Lung (tissue), 12 donors: ENCODE results near the gene CX3CR1. TPM values are rescaled to one million over a fixed set of nuclear protein-coding genes. Genes with fewer than 3 reads are reported as not detected.

Experiments
- ATAC-seq: fragments of 200-7000 bp; cut with Tn5 transposase; one replicate; pipeline ENCODE4 v1.9.1; 2020; ENCODE audit warnings: moderate number of reproducible peaks; ENCODE audit not compliant: insufficient read depth, low FRiP score
- DNase-seq, 3 donors: peaks; one replicate each; pipeline ENCODE4 v3.0.0-alpha.2; 2013 to 2017
- H3K27ac ChIP-seq, 2 donors: one replicate each; pipeline ENCODE4 v1.5.1; 2013; ENCODE audit warnings: mild to moderate bottlenecking in 2 of 2, moderate library complexity in 2 of 2, control low read depth in 1 of 2, inconsistent platforms in 1 of 2, low read depth in 1 of 2, low read length in 1 of 2
- H3K27me3 ChIP-seq, 3 donors: one replicate each; pipeline ENCODE4 v1.5.1; 2013; ENCODE audit warnings: low read length in 2 of 3; ENCODE audit not compliant: control insufficient read depth in 3 of 3, insufficient read depth in 3 of 3
- H3K36me3 ChIP-seq, 4 donors: one replicate each; pipeline ENCODE4 v1.5.1; 2013; ENCODE audit warnings: low read length in 4 of 4, mild to moderate bottlenecking in 1 of 4, moderate library complexity in 1 of 4; ENCODE audit not compliant: control insufficient read depth in 4 of 4, insufficient read depth in 4 of 4
- H3K4me1 ChIP-seq, 5 donors: one replicate each; pipeline ENCODE4 v1.5.1; 2013; ENCODE audit warnings: low read length in 5 of 5, mild to moderate bottlenecking in 2 of 5, moderate library complexity in 1 of 5; ENCODE audit not compliant: control insufficient read depth in 5 of 5, insufficient read depth in 5 of 5
- H3K4me3 ChIP-seq: one replicate; pipeline ENCODE4 v1.5.1; 2013; ENCODE audit warnings: mild to moderate bottlenecking, control low read depth, moderate library complexity
- H3K9ac ChIP-seq, 2 donors: one replicate each; pipeline ENCODE4 v1.5.1; 2013; ENCODE audit warnings: low read length in 2 of 2, control low read depth in 1 of 2; ENCODE audit not compliant: insufficient read depth in 1 of 2
- H3K9me3 ChIP-seq, 4 donors: one replicate each; pipeline ENCODE4 v1.5.1; 2013; ENCODE audit warnings: low read length in 3 of 4, mild to moderate bottlenecking in 1 of 4, moderate library complexity in 1 of 4; ENCODE audit not compliant: control insufficient read depth in 4 of 4, insufficient read depth in 3 of 4
- WGBS, 2 donors: extraction: QIAGEN DNeasy Blood & Tissue Kit; methylation state at CpG; one replicate each; pipeline ENCODE4 v1.1.7; 2013; 5-methylcytosine and 5-hydroxymethylcytosine counted together
- polyA plus RNA-seq, 2 donors: library from polyadenylated mRNA; stranded (reverse); fragments of 200-250 nt; gene quantifications; one replicate each; pipeline ENCODE4 v1.2.1, GENCODE V29; 2013
- total RNA-seq, 2 donors: library from RNA; depleted of rRNA in 1 of 2; stranded (reverse); fragments of >200 nt in 1 of 2; gene quantifications; one replicate each; pipeline ENCODE4 v1.2.1, GENCODE V29; 2014 to 2021
- TF ChIP-seq, protein P1 (sequence below): IDR thresholded peaks from 2 replicates; pipeline ENCODE4 v1.5.1; 2012; ENCODE audit warnings: mild to moderate bottlenecking; ENCODE audit errors: control extremely low read depth, extremely low read depth
- donor health status: control.
- donor health status: control.
- donor health status: Bipolar disorder and iron deficiency.
- donor health status: healthy.
- donor health status: DM: yes; HTN: yes; CAD: no.

Gene CX3CR1
- total and polyA plus RNA-seq, 4 donors = 0.20 to 5.0 (median 3.6) TPM

GRCh38 chr3:39288300-39288808 lies 8.5 kb upstream of the CX3CR1 start:
- DNase-seq (peak; percentile 74 to 83 (median 81)), ATAC-seq (peak; percentile 86)
- Histone ChIP-seq H3K4me3 (no peak overlapping the region), H3K9me3 (no peaks in the 10 kb centered on the region), H3K9ac (no peak overlapping the region), H3K36me3 (no peaks in the 10 kb centered on the region), H3K27ac (no peak overlapping the region), H3K4me1 (peaks cover 0 to 2% (median 0%) of the 10 kb centered on the region in 5 donors), H3K27me3 (no peaks in the 10 kb centered on the region)
- TF ChIP-seq, protein P1, sequence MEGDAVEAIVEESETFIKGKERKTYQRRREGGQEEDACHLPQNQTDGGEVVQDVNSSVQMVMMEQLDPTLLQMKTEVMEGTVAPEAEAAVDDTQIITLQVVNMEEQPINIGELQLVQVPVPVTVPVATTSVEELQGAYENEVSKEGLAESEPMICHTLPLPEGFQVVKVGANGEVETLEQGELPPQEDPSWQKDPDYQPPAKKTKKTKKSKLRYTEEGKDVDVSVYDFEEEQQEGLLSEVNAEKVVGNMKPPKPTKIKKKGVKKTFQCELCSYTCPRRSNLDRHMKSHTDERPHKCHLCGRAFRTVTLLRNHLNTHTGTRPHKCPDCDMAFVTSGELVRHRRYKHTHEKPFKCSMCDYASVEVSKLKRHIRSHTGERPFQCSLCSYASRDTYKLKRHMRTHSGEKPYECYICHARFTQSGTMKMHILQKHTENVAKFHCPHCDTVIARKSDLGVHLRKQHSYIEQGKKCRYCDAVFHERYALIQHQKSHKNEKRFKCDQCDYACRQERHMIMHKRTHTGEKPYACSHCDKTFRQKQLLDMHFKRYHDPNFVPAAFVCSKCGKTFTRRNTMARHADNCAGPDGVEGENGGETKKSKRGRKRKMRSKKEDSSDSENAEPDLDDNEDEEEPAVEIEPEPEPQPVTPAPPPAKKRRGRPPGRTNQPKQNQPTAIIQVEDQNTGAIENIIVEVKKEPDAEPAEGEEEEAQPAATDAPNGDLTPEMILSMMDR = peak; percentile 93
- 15 to 29% methylated on average over 3 of the region's 3 CpGs for WGBS, 2 donors

- H3K4me1 ChIP-seq = peaks cover 0 to 2% (median 0%) of the 10 kb centered on the region in 5 donors
- H3K9me3 ChIP-seq = no peaks in the 10 kb centered on the region
- no peaks in the 10 kb centered on the region for H3K36me3 ChIP-seq
- H3K4me3 ChIP-seq = no peak overlapping the region
- 60% methylated on average over 8 of the region's 8 CpGs for WGBS, 2 donors
- no peak overlapping the region for H3K27ac ChIP-seq
- no peaks in the 10 kb centered on the region for H3K27me3 ChIP-seq
- H3K9ac ChIP-seq = no peak overlapping the region
- TF ChIP-seq, protein P1 = no peak
- no peak for ATAC-seq
- no peak for DNase-seq
Measured at GRCh38 chr3:39287216-39288164, 7.7 kb upstream of the CX3CR1 start.

DNA sequence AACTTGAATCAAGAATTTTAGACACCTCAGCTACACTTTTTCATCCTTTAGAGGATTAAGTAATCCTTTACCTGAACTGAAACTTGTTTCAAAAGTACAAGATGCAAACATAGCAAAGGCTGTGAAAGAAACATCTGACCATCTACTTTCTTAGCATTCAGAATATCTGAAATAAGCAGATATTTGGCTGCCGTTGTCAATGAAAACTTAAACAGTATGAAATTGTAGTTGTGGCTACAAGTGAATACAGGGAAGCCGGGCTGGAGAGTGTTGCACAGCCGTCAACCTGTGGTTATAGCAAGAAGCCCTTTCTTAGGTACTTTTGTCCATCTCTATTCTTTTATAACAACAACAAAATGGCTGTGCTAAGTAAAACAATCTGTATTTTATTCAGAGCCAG lies 6.9 kb upstream of the CX3CR1 start:
- DNase-seq (no peak), ATAC-seq (no peak)
- H3K9me3 ChIP-seq = no peaks in the 10 kb centered on the region
- TF ChIP-seq, protein P1 = no peak
- H3K4me1 ChIP-seq = peaks cover 0 to 2% (median 0%) of the 10 kb centered on the region in 5 donors
- no peaks in the 10 kb centered on the region for H3K27me3 ChIP-seq
- no peak overlapping the region for H3K4me3 ChIP-seq
- H3K36me3 ChIP-seq = no peaks in the 10 kb centered on the region
- H3K9ac ChIP-seq = no peak overlapping the region
- 85 to 86% methylated on average over 3 of the region's 3 CpGs for WGBS, 2 donors
- H3K27ac ChIP-seq = no peak overlapping the region
